Trophoblast cell (in vitro differentiated cells and primary cell): ENCODE data around the gene MYOZ3.

Experiments used
- DNase-seq, 2 donors: peaks; one replicate each; pipeline ENCODE4 v3.0.0-alpha.2; 2016
- H2AFZ ChIP-seq: 2 replicates; pipeline ENCODE4 v1.6.1; 2013; ENCODE audit warnings: low read length, moderate library complexity, mild to moderate bottlenecking; ENCODE audit not compliant: insufficient read depth, poor library complexity
- H2AK5ac ChIP-seq: 2 replicates; pipeline ENCODE4 v1.6.1; 2013; ENCODE audit warnings: mild to moderate bottlenecking, low read length
- H2BK120ac ChIP-seq: 2 replicates; pipeline ENCODE4 v1.6.1; 2013; ENCODE audit warnings: low read length, mild to moderate bottlenecking, moderate library complexity; ENCODE audit not compliant: insufficient read depth, poor library complexity
- H2BK12ac ChIP-seq: 2 replicates; pipeline ENCODE4 v1.6.1; 2013; ENCODE audit warnings: mild to moderate bottlenecking, low read length, moderate library complexity
- H2BK5ac ChIP-seq: 2 replicates; pipeline ENCODE4 v1.6.1; 2013; ENCODE audit warnings: low read length, low read depth, moderate library complexity, mild to moderate bottlenecking; ENCODE audit not compliant: poor library complexity
- H3K14ac ChIP-seq: 2 replicates; pipeline ENCODE4 v1.6.1; 2013; ENCODE audit warnings: mild to moderate bottlenecking, low read length
- H3K18ac ChIP-seq: 2 replicates; pipeline ENCODE4 v1.6.1; 2013; ENCODE audit warnings: mild to moderate bottlenecking, low read length
- H3K23ac ChIP-seq: 2 replicates; pipeline ENCODE4 v1.6.1; 2013; ENCODE audit warnings: low read length
- H3K27ac ChIP-seq: 2 replicates; pipeline ENCODE4 v1.5.1; 2013; ENCODE audit warnings: low read depth, mild to moderate bottlenecking, inconsistent platforms, low read length, moderate library complexity
- H3K27me3 ChIP-seq: 2 replicates; pipeline ENCODE4 v1.6.1; 2013; ENCODE audit warnings: inconsistent platforms, mild to moderate bottlenecking, low read length, moderate library complexity; ENCODE audit not compliant: insufficient read depth
- H3K36me3 ChIP-seq, 2 experiments: 1 replicate in 1 of 2; 2 replicates in 1 of 2; pipeline ENCODE4 v1.6.1; 2013; ENCODE audit warnings: low read length in 2 of 2, mild to moderate bottlenecking in 2 of 2, moderate library complexity in 1 of 2; ENCODE audit not compliant: insufficient read depth in 2 of 2, control insufficient read depth in 1 of 2
- H3K4ac ChIP-seq: 2 replicates; pipeline ENCODE4 v1.6.1; 2013; ENCODE audit warnings: low read depth, mild to moderate bottlenecking, low read length, moderate library complexity
- H3K4me1 ChIP-seq, 2 experiments: 1 replicate in 1 of 2; 2 replicates in 1 of 2; pipeline ENCODE4 v1.6.1; 2013; ENCODE audit warnings: low read length in 2 of 2, mild to moderate bottlenecking in 2 of 2, moderate library complexity in 1 of 2; ENCODE audit not compliant: insufficient read depth in 2 of 2, control insufficient read depth in 1 of 2
- H3K4me2 ChIP-seq: 2 replicates; pipeline ENCODE4 v1.6.1; 2013; ENCODE audit warnings: inconsistent platforms, mild to moderate bottlenecking, low read length, moderate library complexity
- H3K4me3 ChIP-seq: 2 replicates; pipeline ENCODE4 v1.5.1; 2013; ENCODE audit warnings: mild to moderate bottlenecking, low read depth, low read length, inconsistent platforms
- H3K79me1 ChIP-seq: one replicate; pipeline ENCODE4 v1.6.1; 2013; ENCODE audit warnings: low read length
- H3K79me2 ChIP-seq: 2 replicates; pipeline ENCODE4 v1.6.1; 2013; ENCODE audit warnings: low read length, mild to moderate bottlenecking; ENCODE audit not compliant: control insufficient read depth, insufficient read depth, poor library complexity
- H3K9ac ChIP-seq: 2 replicates; pipeline ENCODE4 v1.6.1; 2013; ENCODE audit warnings: mild to moderate bottlenecking, low read length
- H3K9me3 ChIP-seq: 2 replicates; pipeline ENCODE4 v1.6.1; 2013; ENCODE audit warnings: low read depth, mild to moderate bottlenecking, control low read depth, inconsistent platforms, low read length; ENCODE audit not compliant: insufficient read depth
- H4K12ac ChIP-seq: 2 replicates; pipeline ENCODE4 v1.6.1; 2013; ENCODE audit warnings: low read depth, mild to moderate bottlenecking, low read length, moderate library complexity
- H4K8ac ChIP-seq: 2 replicates; pipeline ENCODE4 v1.6.1; 2013; ENCODE audit warnings: low read depth, mild to moderate bottlenecking, low read length, moderate library complexity
- H4K91ac ChIP-seq: one replicate; pipeline ENCODE4 v1.6.1; 2013; ENCODE audit warnings: low read depth, mild to moderate bottlenecking, low read length, moderate library complexity
- WGBS: extraction: QIAGEN DNeasy Blood & Tissue Kit; methylation state at CpG from one replicate; pipeline ENCODE4 v1.1.7; 2013; ENCODE audit warnings: missing lambda C conversion rate; ENCODE audit not compliant: insufficient read length, insufficient coverage; ENCODE audit errors: extremely low coverage; 5-methylcytosine and 5-hydroxymethylcytosine counted together

The MYOZ3 gene

GRCh38 chr5:150670948-150671310 lies 9.9 kb downstream of the MYOZ3 start:
- no peak overlapping the region for H2AK5ac ChIP-seq
- no peak overlapping the region for H4K12ac ChIP-seq
- WGBS = no CpG with 5 or more reads among the region's 2 CpGs
- no peak overlapping the region for H3K14ac ChIP-seq
- H2AFZ ChIP-seq = no peak overlapping the region
- H3K79me1 ChIP-seq = peaks cover 24% of the 10 kb centered on the region
- no peak overlapping the region for H3K27ac ChIP-seq
- H2BK5ac ChIP-seq = no peak overlapping the region
- H2BK12ac ChIP-seq = no peak overlapping the region
- no peak overlapping the region for H3K4me3 ChIP-seq
- H2BK120ac ChIP-seq = no peak overlapping the region
- no peak overlapping the region for H3K4ac ChIP-seq
- H3K23ac ChIP-seq = no peak overlapping the region
- no peaks in the 10 kb centered on the region for H3K27me3 ChIP-seq
- peaks cover 16 to 31% of the 10 kb centered on the region in 2 experiments for H3K4me1 ChIP-seq
- peaks cover 11% of the 10 kb centered on the region for H3K79me2 ChIP-seq
- no peak overlapping the region for H3K9ac ChIP-seq
- H3K4me2 ChIP-seq = peak overlapping the region; percentile 84
- DNase-seq = no peak
- H4K8ac ChIP-seq = no peak overlapping the region
- H4K91ac ChIP-seq = peak overlapping the region; percentile 93
- no peak overlapping the region for H3K18ac ChIP-seq
- no peaks in the 10 kb centered on the region for H3K36me3 ChIP-seq
- H3K9me3 ChIP-seq = no peaks in the 10 kb centered on the region

- peak overlapping the region; percentile 84 for H3K18ac ChIP-seq
- no CpG with 5 or more reads among the region's 51 CpGs for WGBS
- no peaks in the 10 kb centered on the region for H3K27me3 ChIP-seq
- peaks cover 24% of the 10 kb centered on the region for H3K79me1 ChIP-seq
- H2BK120ac ChIP-seq = peak overlapping the region; percentile 59
- no peak for DNase-seq
- peak overlapping the region; percentile 14 for H2BK12ac ChIP-seq
- H3K9me3 ChIP-seq = no peaks in the 10 kb centered on the region
- H3K36me3 ChIP-seq = peaks cover 1% of the 10 kb centered on the region in 2 experiments
- peak overlapping the region; percentile 72 for H4K8ac ChIP-seq
- peak overlapping the region; percentile 46 for H2AK5ac ChIP-seq
- peak overlapping the region; percentile 61 for H2AFZ ChIP-seq
- H2BK5ac ChIP-seq = peak overlapping the region; percentile 70
- peak overlapping the region; percentile 72 for H3K14ac ChIP-seq
- peak overlapping the region; percentile 41 for H3K4ac ChIP-seq
- H3K9ac ChIP-seq = peak overlapping the region; percentile 67
- peak overlapping the region; percentile 84 for H3K4me2 ChIP-seq
- H3K27ac ChIP-seq = peak overlapping the region; percentile 18
- H3K4me3 ChIP-seq = peak overlapping the region; percentile 76
- peak overlapping the region; percentile 33 for H4K12ac ChIP-seq
- peaks cover 11% of the 10 kb centered on the region for H3K79me2 ChIP-seq
- no peak overlapping the region for H3K23ac ChIP-seq
- H4K91ac ChIP-seq = peak overlapping the region; percentile 93
- peaks cover 16 to 31% of the 10 kb centered on the region in 2 experiments for H3K4me1 ChIP-seq
Observed at GRCh38 chr5:150671509-150672236, 10.6 kb downstream of the MYOZ3 start.

- Histone ChIP-seq H4K8ac (peak overlapping the region; percentile 84), H3K9me3 (no peaks in the 10 kb centered on the region), H3K4me2 (peak overlapping the region; percentile 84), H2BK120ac (peak overlapping the region; percentile 96), H3K27ac (peak overlapping the region; percentile 85), H3K9ac (peak overlapping the region; percentile 35), H4K91ac (peak overlapping the region; percentile 93), H4K12ac (peak overlapping the region; percentile 76), H3K4me3 (peak overlapping the region; percentile 76), H3K79me1 (peaks cover 24% of the 10 kb centered on the region), H3K18ac (peak overlapping the region; percentile 70), H3K14ac (peak overlapping the region; percentile 91), H2BK12ac (peak overlapping the region; percentile 94), H2AK5ac (peak overlapping the region; percentile 77), H3K4ac (peak overlapping the region; percentile 76), H3K4me1 (peaks cover 16 to 31% of the 10 kb centered on the region in 2 experiments), H3K79me2 (peaks cover 11% of the 10 kb centered on the region), H2AFZ (peak overlapping the region; percentile 62), H3K23ac (no peak overlapping the region), H3K36me3 (peaks cover 5 to 7% of the 10 kb centered on the region in 2 experiments), H3K27me3 (no peaks in the 10 kb centered on the region), H2BK5ac (peak overlapping the region; percentile 84)
- no CpG with 5 or more reads among the region's 38 CpGs for WGBS
- DNase-seq = peak; percentile 19 to 54
Observed at GRCh38 chr5:150672237-150672883, 11.3 kb downstream of the MYOZ3 start.

GRCh38 chr5:150672884-150673275 lies 11.8 kb downstream of the MYOZ3 start:
- H3K27me3 ChIP-seq = no peaks in the 10 kb centered on the region
- peaks cover 7 to 11% of the 10 kb centered on the region in 2 experiments for H3K36me3 ChIP-seq
- peak overlapping the region; percentile 84 for H3K4me2 ChIP-seq
- H4K91ac ChIP-seq = peak overlapping the region; percentile 93
- no peak overlapping the region for H3K23ac ChIP-seq
- H2BK120ac ChIP-seq = peak overlapping the region; percentile 96
- peak overlapping the region; percentile 94 for H2BK12ac ChIP-seq
- H3K79me1 ChIP-seq = peaks cover 24% of the 10 kb centered on the region
- H2BK5ac ChIP-seq = peak overlapping the region; percentile 84
- H3K27ac ChIP-seq = peak overlapping the region; percentile 85
- no peak for DNase-seq
- peak overlapping the region; percentile 76 for H4K12ac ChIP-seq
- peak overlapping the region; percentile 20 for H3K9ac ChIP-seq
- peak overlapping the region; percentile 76 for H3K4ac ChIP-seq
- peak overlapping the region; percentile 77 for H2AK5ac ChIP-seq
- H3K9me3 ChIP-seq = no peaks in the 10 kb centered on the region
- peak overlapping the region; percentile 70 for H3K18ac ChIP-seq
- H2AFZ ChIP-seq = peak overlapping the region; percentile 58
- peaks cover 11% of the 10 kb centered on the region for H3K79me2 ChIP-seq
- H3K4me1 ChIP-seq = peaks cover 16 to 31% of the 10 kb centered on the region in 2 experiments
- WGBS = no CpG with 5 or more reads among the region's 7 CpGs
- H3K4me3 ChIP-seq = peak overlapping the region; percentile 76
- H4K8ac ChIP-seq = peak overlapping the region; percentile 84
- H3K14ac ChIP-seq = peak overlapping the region; percentile 91
